ENCODE results near the gene PSD4.

The PSD4 gene

DNA sequence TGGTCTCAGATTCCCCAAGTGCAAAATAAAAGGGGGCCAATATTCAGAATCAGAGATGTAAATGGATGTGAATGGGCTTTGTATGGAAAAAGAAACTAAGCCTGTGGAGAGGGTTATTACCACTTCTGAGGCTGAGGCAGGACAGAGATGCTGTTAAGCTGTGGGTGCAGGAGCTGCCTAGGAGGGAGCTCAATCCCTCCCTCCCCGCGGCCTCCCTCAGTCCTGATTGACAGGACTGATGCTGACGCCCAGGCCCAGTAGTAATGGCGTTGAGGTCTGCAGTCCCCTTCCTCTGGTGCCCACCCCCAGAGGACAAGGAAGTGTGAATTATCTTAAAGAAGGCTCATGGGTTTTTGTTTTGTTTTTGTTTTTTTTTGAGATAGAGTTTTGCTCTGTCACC lies 40.4 kb downstream of the PSD4 start:
- TF ChIP-seq, protein P1, sequence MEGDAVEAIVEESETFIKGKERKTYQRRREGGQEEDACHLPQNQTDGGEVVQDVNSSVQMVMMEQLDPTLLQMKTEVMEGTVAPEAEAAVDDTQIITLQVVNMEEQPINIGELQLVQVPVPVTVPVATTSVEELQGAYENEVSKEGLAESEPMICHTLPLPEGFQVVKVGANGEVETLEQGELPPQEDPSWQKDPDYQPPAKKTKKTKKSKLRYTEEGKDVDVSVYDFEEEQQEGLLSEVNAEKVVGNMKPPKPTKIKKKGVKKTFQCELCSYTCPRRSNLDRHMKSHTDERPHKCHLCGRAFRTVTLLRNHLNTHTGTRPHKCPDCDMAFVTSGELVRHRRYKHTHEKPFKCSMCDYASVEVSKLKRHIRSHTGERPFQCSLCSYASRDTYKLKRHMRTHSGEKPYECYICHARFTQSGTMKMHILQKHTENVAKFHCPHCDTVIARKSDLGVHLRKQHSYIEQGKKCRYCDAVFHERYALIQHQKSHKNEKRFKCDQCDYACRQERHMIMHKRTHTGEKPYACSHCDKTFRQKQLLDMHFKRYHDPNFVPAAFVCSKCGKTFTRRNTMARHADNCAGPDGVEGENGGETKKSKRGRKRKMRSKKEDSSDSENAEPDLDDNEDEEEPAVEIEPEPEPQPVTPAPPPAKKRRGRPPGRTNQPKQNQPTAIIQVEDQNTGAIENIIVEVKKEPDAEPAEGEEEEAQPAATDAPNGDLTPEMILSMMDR (IDR thresholded peaks at IDR 0.05; ENCODE audit: poor library complexity, severe bottlenecking), result no peak
- ATAC-seq (ENCODE audit: low read depth) (no peak), DNase-seq (ENCODE audit: low spot score) (no peak)
- Histone ChIP-seq H3K27me3 (ENCODE audit: insufficient read depth, poor library complexity, severe bottlenecking) (no peaks in the 10 kb centered on the region), H3K27ac (ENCODE audit: poor library complexity, severe bottlenecking) (no peak overlapping the region), H3K9me3 (ENCODE audit: severe bottlenecking) (no peaks in the 10 kb centered on the region), H3K36me3 (ENCODE audit: low read depth) (no peaks in the 10 kb centered on the region), H3K4me3 (ENCODE audit: severe bottlenecking) (no peak overlapping the region), H3K4me1 (ENCODE audit: insufficient read depth, poor library complexity, severe bottlenecking) (peaks cover 14% of the 10 kb centered on the region)

DNA sequence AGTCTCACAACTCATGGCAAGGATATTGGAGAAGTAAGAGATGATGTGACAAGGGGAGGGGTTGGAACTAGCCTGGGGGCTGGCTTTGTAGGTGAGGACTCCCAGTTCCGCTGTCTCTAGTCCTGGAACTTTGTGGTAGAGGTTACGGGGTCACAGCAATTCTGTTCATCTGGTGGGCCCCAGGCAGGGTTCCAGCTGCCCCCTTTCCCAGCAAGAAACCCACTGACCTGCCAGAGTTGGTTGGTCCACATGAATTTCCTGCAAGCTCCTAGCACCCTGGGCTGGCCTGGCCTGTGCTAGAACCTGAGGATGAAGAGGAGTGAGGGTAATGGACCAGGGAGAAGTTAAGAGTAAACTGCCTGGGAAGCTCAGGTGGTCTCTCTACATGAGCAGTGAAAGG lies 41.3 kb downstream of the PSD4 start:
- TF ChIP-seq, protein P1 (IDR thresholded peaks at IDR 0.05; ENCODE audit: poor library complexity, severe bottlenecking), result no peak
- peaks cover 14% of the 10 kb centered on the region for H3K4me1 ChIP-seq (ENCODE audit: insufficient read depth, poor library complexity, severe bottlenecking)
- ATAC-seq (ENCODE audit: low read depth), result no peak

DNA sequence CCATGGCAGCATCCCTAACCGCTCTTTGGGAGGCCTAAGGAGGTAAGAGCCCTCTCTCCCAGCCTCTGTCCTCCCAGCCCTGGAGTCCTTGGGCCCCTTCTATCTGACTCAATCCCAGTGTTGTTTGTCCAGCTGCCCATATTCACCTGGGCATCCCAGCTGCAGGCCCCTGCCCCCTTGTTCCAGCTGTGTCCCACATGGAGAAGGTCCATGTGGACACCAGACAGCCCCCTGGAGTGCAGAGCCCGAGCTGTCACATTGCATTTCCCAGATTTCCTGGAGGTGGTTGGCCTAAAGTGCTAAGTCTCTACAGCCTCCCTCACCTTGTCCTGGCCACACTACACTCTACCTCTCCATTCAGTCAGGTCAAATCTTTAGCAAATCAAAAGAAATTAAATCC lies 42.5 kb downstream of the PSD4 start:
- no peaks in the 10 kb centered on the region for H3K9me3 ChIP-seq (ENCODE audit: severe bottlenecking)
- H3K4me3 ChIP-seq (ENCODE audit: severe bottlenecking), result no peak overlapping the region
- TF ChIP-seq, protein P1 (IDR thresholded peaks at IDR 0.05; ENCODE audit: poor library complexity, severe bottlenecking), result no peak
- no peaks in the 10 kb centered on the region for H3K36me3 ChIP-seq (ENCODE audit: low read depth)
- no peaks in the 10 kb centered on the region for H3K27me3 ChIP-seq (ENCODE audit: insufficient read depth, poor library complexity, severe bottlenecking)
- H3K27ac ChIP-seq (ENCODE audit: poor library complexity, severe bottlenecking), result no peak overlapping the region
- H3K4me1 ChIP-seq (ENCODE audit: insufficient read depth, poor library complexity, severe bottlenecking), result peaks cover 6% of the 10 kb centered on the region
- DNase-seq (ENCODE audit: low spot score), result no peak
- no peak for ATAC-seq (ENCODE audit: low read depth)

More for the DNA sequence above, 41.3 kb downstream of the PSD4 start:
- no peak for DNase-seq (ENCODE audit: low spot score)
- Histone ChIP-seq H3K9me3 (ENCODE audit: severe bottlenecking) (no peaks in the 10 kb centered on the region), H3K27me3 (ENCODE audit: insufficient read depth, poor library complexity, severe bottlenecking) (no peaks in the 10 kb centered on the region), H3K27ac (ENCODE audit: poor library complexity, severe bottlenecking) (no peak overlapping the region), H3K36me3 (ENCODE audit: low read depth) (no peaks in the 10 kb centered on the region), H3K4me3 (ENCODE audit: severe bottlenecking) (no peak overlapping the region)

DNA sequence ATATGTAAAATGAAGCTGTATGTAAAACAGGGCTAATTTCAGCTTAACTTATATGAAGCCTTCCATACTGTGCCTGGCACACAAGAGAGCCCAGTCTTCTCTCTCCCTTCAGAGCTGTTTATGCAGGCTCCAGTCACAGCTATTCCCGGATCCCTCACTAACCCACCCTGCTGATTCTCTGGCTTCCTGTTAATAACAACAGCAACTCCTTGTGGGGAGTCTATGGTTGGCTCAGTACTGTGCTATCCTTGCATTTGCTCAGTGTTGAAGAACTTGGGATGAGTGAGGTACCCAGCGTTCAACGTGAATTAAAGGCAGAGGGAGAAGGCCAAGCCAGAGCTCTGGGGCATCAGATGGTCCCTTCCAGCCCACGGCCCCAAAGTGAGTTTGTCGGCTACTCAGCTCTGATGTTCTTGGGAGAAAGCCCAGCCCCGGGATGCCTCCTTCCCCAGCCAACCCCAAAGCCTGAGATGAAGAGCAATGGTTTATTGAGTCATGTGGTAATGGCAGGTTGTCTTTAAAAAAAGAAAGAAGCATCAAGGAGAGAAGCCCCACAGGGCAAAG lies 43.2 kb downstream of the PSD4 start:
- DNase-seq (ENCODE audit: low spot score) (no peak), ATAC-seq (ENCODE audit: low read depth) (no peak)
- H3K9me3 ChIP-seq (ENCODE audit: severe bottlenecking), result no peaks in the 10 kb centered on the region
- no peaks in the 10 kb centered on the region for H3K4me1 ChIP-seq (ENCODE audit: insufficient read depth, poor library complexity, severe bottlenecking)
- no peaks in the 10 kb centered on the region for H3K27me3 ChIP-seq (ENCODE audit: insufficient read depth, poor library complexity, severe bottlenecking)
- TF ChIP-seq, protein P1 (IDR thresholded peaks at IDR 0.05; ENCODE audit: poor library complexity, severe bottlenecking), result no peak
- H3K4me3 ChIP-seq (ENCODE audit: severe bottlenecking), result no peak overlapping the region
- H3K36me3 ChIP-seq (ENCODE audit: low read depth), result no peaks in the 10 kb centered on the region
- H3K27ac ChIP-seq (ENCODE audit: poor library complexity, severe bottlenecking), result no peak overlapping the region

DNA sequence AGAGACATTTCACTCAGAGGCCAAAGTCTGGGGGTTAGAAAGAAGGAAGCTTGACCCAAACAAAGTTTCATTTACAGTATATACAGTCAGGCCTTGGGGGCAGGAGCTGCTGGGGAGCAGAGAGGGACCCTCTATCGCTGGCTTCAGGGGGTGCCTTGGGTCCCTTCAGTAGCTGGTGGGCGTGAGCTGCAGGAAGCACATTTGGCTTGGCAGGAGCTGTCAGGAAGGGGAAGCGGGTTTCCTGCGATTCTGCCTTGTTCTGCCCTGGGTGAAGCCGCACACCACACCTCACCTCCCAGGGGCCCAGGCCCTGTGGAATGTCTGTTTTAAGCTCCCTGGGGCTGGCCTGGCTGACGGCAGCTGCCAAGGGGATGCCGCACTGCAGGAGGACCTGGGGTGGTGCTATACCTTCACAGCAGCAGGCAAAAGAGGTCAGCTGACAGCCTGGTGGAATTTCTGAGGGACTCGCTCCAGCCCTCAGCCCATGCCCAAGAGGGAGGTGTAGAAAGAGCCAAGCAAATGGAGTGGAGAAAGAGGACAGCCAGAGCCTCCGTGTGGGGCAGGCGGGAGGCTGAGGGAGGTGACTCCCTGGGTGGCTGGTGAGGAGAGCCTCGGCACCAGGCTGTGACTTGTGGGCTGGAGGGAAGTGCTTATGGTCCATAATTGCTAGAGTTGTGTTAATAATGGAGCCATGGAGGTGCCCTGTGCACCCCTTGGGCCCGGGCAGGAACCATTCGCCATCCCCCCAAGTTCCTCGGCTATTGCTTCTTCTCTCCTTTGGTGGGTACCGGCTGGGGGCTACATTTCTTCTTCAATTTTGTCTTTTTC lies 43.9 kb downstream of the PSD4 start:
- H3K27me3 ChIP-seq (ENCODE audit: insufficient read depth, poor library complexity, severe bottlenecking), result no peaks in the 10 kb centered on the region
- ATAC-seq (ENCODE audit: low read depth) (no peak), DNase-seq (ENCODE audit: low spot score) (no peak)
- no peaks in the 10 kb centered on the region for H3K36me3 ChIP-seq (ENCODE audit: low read depth)
- H3K27ac ChIP-seq (ENCODE audit: poor library complexity, severe bottlenecking), result no peak overlapping the region
- H3K9me3 ChIP-seq (ENCODE audit: severe bottlenecking), result no peaks in the 10 kb centered on the region
- TF ChIP-seq, protein P1 (IDR thresholded peaks at IDR 0.05; ENCODE audit: poor library complexity, severe bottlenecking), result no peak
- no peak overlapping the region for H3K4me3 ChIP-seq (ENCODE audit: severe bottlenecking)
- H3K4me1 ChIP-seq (ENCODE audit: insufficient read depth, poor library complexity, severe bottlenecking), result no peaks in the 10 kb centered on the region

Data from RWPE2 (cell line).